Bronchial epithelial cell (primary cell): ENCODE results near the gene RMND1. TPM values are rescaled to one million over a fixed set of nuclear protein-coding genes. Genes with fewer than 3 reads are reported as not detected.

Experiments used
- DNase-seq: peaks from one replicate; pipeline ENCODE4 v3.0.0-alpha.2; 2010; ENCODE audit warnings: low read depth
- FAIRE-seq: peaks from 2 replicates; lab custom pipeline; 2011; peaks lifted over from hg19 to GRCh38; lab: Jason Lieb, UNC
- H3K27me3 ChIP-seq: 2 replicates; pipeline ENCODE4 v1.5.1; 2011; ENCODE audit warnings: low read length; ENCODE audit not compliant: control insufficient read depth, insufficient read depth
- H3K36me3 ChIP-seq: 2 replicates; pipeline ENCODE4 v1.5.1; 2011; ENCODE audit warnings: low read length; ENCODE audit not compliant: control insufficient read depth, insufficient read depth
- H3K4me3 ChIP-seq: 2 replicates; pipeline ENCODE4 v1.5.1; 2011; ENCODE audit warnings: mild to moderate bottlenecking, low read depth, low read length, control low read depth
- total RNA-seq: library from RNA; depleted of rRNA; stranded (reverse); fragments of >200 nt; gene quantifications from 2 replicates; pipeline ENCODE4 v1.2.1, GENCODE V29; 2014
- TF ChIP-seq, protein P1 (sequence below): IDR thresholded peaks from 2 replicates; pipeline ENCODE4 v1.5.1; 2011; ENCODE audit warnings: mild to moderate bottlenecking, moderate library complexity, low read length, control low read depth, inconsistent platforms; ENCODE audit not compliant: insufficient read depth, severe bottlenecking

RMND1 gene
- total RNA-seq, 1 donor from 2014 or later: 51.6 TPM

DNA sequence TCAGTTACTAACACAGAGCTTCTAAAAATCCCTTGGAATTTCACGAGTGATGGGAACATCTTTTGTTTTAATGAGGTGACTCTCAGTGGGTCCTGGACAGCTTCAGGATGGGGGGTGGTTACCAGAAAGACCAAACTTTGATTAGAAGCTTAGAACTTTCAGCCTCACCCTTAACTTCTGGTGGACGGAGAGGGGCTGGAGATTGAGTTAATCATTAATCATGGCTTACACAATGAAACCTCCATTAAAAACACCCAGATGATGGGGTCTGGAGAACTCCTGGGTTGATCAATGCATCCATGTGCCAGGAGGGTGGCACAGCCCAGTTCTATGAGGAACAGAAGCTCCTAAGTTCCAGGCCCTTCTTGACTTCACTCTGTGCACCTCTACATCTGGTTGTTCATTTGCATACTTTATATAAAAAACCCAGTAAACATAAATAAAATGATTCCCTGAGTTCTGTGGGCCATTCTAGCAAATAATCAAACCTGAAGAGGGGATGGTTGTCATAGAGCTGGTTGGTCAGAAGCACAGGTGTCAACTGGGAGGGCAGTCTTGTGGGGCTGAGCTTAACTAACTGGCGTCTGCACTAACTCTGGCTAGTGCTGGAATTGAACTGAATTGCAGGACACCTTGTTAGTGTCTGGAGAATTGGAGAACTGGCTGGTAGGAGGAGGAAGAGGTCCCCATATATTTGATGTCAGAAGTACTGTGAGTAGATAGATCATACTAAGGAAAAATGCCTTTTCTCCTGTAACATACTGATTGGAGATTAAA lies 10.3 kb downstream of the RMND1 start:
- TF ChIP-seq, protein P1, sequence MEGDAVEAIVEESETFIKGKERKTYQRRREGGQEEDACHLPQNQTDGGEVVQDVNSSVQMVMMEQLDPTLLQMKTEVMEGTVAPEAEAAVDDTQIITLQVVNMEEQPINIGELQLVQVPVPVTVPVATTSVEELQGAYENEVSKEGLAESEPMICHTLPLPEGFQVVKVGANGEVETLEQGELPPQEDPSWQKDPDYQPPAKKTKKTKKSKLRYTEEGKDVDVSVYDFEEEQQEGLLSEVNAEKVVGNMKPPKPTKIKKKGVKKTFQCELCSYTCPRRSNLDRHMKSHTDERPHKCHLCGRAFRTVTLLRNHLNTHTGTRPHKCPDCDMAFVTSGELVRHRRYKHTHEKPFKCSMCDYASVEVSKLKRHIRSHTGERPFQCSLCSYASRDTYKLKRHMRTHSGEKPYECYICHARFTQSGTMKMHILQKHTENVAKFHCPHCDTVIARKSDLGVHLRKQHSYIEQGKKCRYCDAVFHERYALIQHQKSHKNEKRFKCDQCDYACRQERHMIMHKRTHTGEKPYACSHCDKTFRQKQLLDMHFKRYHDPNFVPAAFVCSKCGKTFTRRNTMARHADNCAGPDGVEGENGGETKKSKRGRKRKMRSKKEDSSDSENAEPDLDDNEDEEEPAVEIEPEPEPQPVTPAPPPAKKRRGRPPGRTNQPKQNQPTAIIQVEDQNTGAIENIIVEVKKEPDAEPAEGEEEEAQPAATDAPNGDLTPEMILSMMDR: no peak
- Histone ChIP-seq H3K27me3 (no peaks in the 10 kb centered on the region), H3K36me3 (peaks cover 3% of the 10 kb centered on the region), H3K4me3 (no peak overlapping the region)
- DNase-seq (no peak), FAIRE-seq (no peak)

DNA sequence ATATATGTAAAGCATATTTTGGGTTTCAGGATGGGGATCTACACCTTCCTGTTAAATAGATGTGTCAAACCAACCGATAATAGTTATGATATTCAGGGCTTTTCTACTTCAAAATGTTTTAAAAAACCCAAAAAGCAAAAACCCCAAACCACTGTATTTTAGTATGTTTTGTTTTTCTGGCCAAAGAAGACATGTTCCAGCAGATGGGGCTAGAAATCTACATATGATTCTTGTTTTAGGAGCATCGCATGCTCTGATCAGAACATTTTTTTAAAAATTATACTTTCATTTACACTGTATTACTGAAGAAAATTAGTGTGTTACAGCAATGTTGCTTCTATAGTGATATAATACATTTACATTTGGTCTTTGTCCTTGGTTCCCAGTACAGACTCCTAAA lies 11.0 kb downstream of the RMND1 start:
- FAIRE-seq: no peak
- peaks cover 3% of the 10 kb centered on the region for H3K36me3 ChIP-seq
- DNase-seq: peak; percentile 8
- TF ChIP-seq, protein P1: no peak
- no peak overlapping the region for H3K4me3 ChIP-seq
- H3K27me3 ChIP-seq: no peaks in the 10 kb centered on the region

DNA sequence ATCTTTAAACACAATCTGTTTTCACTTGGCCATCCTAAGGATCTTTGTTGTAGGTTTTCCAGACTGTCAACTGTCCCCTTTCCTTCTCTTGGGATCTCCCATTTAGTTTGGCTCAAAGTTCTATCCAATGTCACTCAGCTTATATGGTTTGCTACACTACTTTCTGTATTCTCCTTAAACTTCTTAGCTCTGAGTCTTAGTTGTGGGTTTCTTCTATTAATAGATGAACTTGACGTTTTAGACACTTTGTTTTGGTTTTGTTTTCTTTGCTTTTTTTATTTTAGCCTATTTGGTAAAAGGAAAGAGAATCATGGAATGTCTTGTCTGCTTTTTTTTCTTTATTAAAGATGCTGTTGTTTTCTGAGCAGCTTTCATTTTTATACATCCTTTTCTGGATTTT lies 11.4 kb downstream of the RMND1 start:
- Histone ChIP-seq H3K4me3 (no peak overlapping the region), H3K27me3 (no peaks in the 10 kb centered on the region), H3K36me3 (peaks cover 3% of the 10 kb centered on the region)
- TF ChIP-seq, protein P1: no peak
- DNase-seq (no peak), FAIRE-seq (no peak)

DNA sequence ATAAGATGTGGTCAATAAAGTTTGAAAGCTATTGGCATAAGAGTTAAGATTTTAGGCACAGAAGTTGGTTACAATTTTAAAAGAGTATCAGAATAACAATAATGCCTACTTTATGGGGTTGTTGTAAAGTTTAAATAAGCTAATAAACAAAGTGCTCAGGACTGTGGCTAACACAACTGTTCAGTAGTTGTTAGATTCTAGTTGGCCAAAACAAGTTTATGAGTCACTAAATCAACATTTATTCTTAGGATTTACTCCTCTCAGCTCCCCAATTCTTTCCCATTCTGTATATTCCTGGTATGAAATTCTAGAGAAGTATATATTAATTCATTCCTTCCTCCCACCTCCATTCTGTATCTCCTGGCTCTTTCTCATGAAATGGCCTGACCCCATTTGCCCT lies 14.5 kb downstream of the RMND1 start:
- Histone ChIP-seq H3K36me3 (peaks cover 2% of the 10 kb centered on the region), H3K4me3 (no peak overlapping the region), H3K27me3 (no peaks in the 10 kb centered on the region)
- FAIRE-seq (no peak), DNase-seq (peak; percentile 61)
- TF ChIP-seq, protein P1: no peak

DNA sequence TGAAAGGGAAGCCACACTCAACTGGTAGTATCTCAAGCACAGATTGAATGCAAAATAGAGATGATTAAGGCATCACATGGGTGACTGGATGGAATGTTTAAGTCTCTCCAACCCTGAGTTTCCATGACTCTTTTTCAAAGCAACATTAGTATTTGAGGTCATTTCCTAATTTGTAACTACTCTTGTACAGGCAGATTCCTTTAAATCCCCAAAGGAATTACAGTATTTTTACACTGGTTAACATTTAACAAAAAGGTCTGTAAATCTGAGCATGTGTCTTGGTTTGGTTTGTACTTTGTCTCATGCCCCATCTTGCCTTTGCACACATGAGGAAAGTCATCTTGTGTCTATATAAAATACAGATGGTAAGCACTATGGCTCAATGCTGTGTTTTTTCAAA lies 15.1 kb downstream of the RMND1 start:
- H3K27me3 ChIP-seq: no peaks in the 10 kb centered on the region
- FAIRE-seq: no peak
- TF ChIP-seq, protein P1: no peak
- peak; percentile 31 for DNase-seq
- no peak overlapping the region for H3K4me3 ChIP-seq
- peaks cover under 1% of the 10 kb centered on the region for H3K36me3 ChIP-seq
